CD4-positive, alpha-beta T cell treated with Interleukin-15 for 4 hours (primary cell): ENCODE results near the gene CWC15.
A peak's percentile ranks its signal among the peaks of the same experiment; 100 is the strongest.
"Not testable (repeated sequence)": the region's sequence is repeated elsewhere in the genome, so short reads cannot be mapped to it uniquely, and the experiment has no call there.

ENCODE experiments used
- DNase-seq: peaks from one replicate; pipeline ENCODE4 v3.0.0-alpha.2; 2020; ENCODE audit warnings: low spot score

The CWC15 gene

DNA sequence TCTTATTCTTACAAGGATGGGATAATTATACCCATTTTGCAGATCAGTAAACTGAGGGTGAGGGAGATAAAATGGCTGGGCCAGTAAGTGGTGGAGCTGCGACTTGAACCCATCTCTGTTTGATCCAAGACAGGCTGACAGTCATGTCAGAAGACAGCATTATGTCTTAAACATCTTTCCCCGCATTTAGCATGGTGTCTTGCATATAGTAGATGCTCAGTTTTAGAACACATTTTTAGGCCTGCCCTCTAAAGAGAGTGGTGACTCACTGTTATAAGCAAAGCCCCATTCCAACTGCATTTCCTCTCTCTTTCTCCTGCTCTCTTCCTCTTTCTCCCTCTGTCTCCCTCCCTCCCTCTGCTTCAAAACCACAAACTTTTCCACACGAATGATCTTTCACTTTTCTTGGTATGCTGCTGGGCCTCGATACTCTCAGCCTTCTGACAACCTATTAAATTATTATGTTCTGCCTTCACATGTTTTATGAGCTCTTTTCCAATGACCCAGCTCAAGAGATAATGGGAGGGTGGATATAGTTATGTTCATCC is 25.2 kb downstream of the CWC15 start:
- DNase-seq = no peak

DNA sequence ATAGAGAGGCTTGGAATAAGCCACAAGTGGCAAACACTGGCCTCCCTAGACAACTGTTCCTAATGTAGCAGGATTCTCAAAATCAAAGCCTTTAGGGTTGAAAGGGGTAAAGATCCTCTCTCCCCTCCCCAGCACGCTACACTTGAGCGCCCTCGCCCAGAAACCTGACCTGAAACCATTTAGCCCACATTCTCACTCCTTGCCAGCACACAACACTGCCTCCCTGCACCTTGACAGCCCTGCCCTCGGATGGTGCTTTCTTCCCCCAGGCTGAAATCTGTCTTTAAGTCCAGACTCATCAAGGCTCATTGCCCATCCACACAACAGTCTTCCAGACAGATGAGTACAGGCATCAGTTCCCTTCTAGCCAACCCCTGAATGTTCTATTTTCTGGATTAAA is 26.5 kb downstream of the CWC15 start:
- DNase-seq = no peak

DNA sequence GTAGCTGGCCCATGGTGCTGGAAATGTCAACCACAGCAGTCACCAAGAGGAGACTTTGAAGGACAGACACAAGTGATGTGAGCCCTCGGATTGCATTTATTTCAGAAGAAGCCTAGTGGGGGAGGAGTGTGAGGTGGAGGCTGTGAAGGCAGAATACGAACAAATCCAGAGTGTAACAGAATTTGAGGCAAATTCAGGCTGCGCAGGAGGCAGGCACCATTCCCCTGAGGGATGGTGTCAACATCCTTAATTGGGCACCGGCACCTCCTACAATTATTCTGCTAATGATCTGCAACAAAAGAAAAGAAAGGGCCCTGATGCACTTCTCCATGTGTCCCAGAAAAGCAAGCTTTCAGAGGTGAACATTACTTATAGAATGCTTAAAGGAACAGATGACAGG is 32.2 kb downstream of the CWC15 start:
- no peak for DNase-seq

DNA sequence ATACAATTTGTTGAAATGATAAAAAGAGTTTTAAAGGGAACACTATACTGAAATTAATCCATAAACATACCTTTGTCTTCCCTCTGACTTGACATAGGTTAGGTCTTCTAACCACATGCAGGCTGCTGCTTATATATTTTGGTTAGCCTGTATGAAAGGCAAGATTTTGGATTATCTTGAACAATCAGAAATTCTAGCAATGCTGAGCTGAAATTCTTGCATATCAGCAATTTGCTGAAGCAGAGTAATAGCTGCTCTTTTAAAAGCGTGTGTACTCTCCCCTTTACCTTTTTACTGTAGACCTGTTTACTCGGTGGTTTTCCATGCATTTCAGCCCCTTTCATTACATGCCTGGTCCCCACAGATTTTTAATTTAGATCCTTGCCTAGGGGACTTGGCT is 34.0 kb downstream of the CWC15 start:
- DNase-seq = no peak

DNA sequence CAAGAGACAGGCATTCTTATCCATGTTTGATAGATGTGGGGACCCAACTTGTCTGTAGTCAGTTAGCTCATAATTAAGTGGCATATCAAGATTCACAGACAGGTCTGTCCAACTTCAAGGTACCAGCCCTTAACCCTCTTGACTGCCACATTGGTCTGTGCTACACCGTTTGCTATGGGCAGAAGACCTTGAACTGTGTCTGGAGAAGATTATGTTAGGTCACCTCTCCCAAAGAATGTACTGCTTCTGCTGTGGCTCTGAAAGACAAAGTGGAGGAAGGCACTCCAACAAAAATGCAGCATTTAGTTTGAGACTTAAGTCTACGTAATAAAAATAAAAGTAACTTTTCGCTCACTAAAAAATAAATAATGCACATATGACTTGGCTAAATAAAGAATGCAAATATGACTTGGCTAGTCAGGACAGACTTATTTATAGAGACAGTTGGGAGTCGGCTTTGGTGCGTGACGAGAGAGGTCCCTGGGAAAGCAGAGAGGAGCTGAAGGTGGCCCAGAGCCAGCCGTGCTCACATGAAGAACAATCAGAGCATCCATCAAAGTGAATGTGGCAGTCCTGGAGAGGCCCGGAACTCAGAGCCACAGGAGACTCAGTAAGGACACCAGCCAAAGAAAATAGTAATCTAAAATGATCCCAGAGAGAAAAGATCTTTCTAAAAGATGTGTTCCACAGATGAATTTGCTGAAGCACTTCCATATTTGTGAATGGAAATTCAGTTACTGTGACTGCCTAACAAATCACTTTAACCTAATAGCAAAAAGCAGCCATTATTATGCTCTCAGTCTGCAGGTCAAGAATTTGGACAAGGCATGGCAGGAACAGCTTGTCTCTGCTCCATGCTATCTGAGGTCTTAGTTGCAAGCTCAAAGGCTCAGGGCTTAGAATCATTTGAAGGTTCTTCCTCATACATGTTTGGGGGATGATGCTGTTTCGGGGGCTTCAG is 35.0 kb downstream of the CWC15 start:
- no peak for DNase-seq

DNA sequence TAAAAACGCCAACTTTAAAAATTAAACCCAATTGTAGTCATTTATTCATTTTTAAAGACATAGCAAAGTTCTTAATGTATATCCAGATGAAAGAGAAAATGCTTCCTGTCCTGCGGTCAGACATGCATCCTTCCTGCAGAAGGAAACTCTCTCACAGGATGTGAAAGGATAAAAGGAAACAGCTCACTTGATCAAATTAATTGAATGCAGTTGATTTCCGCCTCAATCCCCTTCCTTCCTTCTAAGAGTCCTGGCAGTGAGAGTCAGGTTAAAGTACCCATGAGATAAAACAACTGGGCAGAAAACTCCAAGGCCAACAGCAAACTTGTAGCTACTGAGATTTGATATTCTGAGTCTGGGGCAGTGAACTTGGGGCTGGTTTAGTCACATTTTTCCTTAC is 38.5 kb downstream of the CWC15 start:
- DNase-seq = peak; percentile 12

DNA sequence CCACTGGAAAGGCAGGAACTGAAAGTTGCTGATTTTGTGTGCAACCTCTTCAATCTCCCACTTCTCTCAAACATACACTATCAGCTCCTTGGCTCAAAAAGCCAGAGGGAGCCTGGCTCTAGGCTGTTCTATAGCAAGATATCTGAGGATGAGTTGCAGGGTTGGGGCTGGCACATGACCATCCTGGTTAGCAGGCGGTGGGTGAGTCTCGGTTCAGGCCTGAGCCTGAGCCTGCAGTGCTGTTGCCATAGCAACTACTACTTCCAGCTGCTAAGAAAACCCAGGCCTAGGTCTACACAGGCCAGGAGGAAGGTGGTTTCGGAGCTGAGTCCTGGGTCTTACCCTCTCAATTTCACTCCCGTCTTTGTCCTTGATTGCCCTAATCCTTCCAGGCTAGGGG is 39.0 kb downstream of the CWC15 start:
- no peak for DNase-seq

DNA sequence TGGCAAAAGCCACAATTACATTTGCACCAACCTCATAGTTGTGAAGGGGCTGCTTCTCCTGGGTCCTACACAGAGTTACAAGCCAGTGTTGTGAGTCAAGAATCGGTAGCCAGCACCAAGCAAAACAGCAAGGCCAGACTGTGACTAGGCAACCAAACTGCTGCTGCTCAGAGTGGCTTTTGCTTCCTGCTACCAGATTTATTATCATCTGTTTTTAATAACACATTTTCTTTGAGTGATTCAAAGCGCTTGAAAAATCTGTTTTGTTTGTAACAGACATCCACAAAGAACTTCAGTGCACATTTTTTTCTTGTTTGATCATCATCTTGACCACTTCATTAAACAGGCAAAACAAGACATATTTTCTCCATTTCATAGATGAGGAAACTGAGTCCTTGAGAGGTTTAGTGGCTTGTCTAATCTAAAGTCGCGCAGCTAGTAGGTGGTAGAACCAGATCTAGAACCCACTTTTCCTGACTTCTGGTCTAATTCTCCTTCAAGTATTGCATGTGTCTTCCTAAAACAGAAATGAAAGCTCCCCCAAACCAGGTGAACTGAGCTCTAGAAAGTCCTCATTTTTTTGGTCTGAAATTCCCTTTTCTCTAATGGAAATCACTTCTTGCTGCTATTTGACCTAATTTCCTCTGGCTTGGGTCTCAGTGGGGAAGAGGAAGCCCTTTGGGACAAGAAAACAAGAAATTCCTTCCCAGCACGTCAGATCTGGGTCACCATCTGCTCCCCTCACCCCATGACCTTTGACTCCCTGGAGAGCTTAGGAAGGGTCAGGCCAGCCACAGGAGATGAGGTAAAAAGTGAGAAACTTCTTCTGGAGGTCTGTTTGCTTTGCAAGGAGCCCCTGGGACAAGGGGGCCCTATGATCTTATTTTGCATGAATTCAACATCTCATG is 39.9 kb downstream of the CWC15 start:
- no peak for DNase-seq

DNA sequence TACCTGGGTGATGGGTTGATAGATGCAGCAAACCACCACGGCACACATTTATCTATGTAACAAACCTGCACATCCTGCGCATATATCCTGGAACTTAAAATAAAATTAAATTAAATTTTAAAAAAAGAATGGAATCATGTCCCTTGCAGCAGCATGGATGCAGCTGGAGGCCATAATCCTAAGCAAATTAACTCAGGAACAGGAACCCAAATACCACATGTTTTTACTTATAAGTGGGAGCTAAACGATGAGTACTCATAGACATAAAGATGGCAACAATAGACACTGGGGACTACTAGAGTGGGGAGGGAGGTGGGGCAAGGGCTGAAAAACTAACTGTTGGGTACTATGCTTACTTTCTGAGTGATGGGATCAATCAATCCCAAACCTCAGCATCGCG is 40.9 kb downstream of the CWC15 start:
- no peak for DNase-seq

DNA sequence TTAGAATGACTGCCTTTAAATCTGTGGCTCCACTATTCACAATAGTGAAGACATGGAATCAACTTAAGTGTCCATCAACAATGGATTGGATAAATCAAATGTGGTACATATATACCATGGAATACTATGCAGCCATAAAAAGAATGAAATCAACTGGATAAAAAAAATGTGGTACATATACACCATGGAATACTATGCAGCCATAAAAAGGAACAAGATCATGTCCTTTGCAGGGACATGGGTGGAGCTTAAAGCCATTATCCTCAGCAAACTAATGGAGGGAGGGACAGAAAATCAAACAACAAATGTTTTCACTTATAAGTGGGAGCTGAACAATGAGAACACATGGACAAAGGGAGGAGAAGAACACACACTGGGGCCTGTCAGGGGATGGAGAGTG is 41.3 kb downstream of the CWC15 start:
- DNase-seq = not testable (repeated sequence)

DNA sequence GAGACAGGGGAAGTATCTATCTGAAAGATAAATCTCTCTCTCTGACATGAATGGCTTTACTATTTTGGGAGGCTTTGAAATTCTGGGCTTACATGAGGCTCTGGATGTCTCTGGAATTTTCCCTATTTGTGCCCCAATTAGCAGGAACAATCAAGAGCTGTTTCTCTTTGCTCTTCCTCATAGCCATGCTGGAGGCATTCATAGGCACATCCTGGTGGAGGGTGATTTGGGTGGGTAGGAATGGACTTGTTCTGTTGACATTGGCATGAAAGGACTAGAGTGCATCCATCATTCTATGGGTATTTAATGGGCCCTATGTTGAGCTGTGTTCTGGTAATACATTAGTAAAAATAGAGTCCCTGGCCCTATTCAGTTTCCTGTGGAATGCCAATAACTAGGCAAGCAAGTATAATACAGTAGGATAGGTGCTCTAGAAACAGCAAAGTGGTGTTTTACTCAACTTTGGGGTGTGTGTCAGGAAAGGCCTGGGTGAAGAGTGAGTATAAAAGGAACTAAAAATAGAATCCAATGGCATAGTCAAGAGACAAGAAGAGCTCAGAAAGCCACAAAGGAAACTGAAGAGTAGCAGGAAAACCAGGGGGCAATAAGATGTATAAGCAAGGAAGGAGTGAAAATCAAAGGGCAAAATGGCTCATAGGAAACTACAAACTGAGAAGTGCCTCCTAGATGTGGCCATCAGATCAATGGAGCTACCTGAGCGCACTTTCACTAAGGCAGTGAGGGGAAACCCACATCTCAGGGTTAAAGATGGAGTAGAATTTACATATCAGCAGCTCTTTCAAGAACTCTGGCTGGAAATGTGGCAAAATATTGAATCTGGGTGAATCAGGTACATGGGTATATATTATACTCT is 45.0 kb downstream of the CWC15 start:
- no peak for DNase-seq

DNA sequence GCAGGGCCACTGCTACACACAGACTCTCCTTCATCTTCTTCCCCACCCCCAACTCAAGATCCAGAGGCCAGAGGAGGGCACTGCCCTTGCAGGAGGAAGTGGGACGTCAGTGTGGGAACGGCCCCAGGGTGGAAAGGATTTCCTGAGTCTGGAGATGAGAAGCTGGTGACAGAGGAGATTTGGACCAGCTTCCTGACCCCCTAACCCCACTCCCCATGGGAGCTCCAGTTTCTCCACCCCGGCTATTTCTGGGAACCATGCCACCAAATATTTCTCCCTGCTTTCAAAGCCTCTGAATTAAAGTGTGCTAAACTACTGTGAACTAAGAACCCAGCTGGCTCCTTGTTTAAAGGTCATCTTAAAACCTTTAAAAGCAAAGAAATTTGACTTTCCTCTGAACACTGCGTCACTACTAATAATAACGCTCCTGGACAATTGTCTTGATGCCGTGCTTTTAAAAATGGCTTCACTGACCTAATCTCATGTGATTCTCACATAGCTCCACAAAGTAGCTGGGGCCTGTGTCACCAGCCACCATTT is 46.6 kb downstream of the CWC15 start:
- no peak for DNase-seq

DNA sequence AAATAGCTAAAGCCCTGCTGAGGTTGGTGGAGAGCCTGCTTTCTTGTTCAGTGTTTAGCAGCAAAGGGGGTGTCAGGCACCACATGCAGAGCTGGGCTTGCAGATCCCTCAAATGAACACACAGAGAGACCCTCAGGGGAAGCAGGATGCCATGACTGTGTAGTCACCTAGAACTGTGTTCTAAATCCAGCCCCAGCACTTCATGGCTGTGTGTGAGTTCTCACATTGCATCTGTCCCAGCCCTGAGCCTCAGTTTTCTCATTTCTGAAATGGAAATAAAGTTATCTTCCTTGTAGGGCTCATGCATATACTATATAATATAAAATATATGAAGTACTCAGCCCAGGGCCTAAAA is 47.1 kb downstream of the CWC15 start:
- no peak for DNase-seq

DNA sequence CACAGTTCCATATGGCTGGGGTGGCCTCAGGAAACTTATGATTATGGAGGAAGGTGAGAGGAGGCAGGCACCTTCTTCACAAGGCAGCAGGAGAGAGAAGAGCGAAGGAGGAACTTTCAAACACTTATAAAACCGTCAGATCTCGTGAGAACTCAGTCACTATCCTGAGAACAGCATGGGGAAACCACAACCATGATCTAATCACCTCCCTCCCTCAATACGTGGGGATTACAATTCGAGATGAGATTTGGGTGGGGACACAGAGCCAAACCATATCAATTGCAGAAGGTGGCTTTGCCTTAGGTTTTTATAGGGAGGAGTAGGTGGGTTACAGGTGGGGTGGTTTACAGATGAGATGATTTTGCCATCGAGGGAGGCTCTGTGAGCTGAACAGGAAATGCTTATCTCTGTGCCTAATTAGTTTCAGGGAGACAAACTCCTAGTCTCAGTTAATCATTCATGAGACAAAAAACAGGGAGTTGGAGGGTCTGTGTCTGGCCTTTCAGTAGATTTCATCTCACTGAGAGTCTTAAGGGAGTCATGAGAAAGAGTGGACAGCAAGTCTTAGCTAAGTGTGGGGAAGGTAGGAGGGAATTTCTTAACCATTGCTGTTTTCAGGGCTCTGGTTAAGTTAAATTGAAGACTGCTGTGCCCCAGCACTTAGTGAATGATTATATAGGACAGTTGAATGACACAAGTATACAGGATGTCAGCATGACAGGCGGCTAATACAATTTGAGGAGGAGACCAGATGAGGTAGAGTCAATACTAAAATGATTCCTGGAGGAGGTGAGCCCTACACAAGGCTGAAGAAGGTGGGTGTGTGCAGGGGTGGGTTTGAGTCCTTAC is 47.7 kb downstream of the CWC15 start:
- DNase-seq = no peak

DNA sequence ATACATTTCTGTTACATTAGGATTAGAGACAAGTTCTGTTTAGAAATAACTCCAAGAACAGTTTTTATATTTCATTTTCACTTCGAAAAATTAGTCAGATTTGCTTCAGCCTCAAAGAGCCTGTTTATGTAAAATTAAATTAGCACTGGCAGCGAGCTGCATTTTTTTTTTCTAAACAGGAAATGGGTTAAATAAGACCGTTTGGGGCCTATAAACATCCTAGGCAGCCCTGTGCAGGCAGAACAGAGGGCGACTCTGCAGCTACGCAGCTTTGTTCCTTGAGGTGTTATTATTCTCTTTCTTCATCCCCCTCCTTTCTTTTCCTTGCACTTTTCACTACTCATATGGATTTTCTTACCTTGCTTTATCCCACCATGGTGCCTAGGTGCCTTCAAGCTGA is 48.7 kb downstream of the CWC15 start:
- peak; percentile 18 for DNase-seq

DNA sequence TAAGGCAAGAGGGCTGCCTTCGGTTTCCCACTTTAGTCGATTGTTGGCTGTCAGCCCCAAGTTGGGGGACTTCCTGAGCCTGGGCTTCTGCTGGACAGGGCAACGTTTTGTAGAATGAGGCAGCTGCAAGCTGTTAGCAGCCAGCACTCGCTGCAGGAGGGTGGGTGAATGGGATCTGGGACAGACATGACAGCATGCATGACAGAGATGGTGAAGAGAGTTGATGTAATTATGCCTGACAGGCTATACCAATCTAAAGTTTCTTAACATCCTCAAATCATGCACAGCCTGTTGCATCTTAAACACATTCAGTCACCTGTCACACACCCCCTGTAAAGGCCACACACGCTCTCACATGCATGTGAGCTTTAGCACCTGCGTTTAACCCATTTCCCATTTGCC is 49.2 kb downstream of the CWC15 start:
- DNase-seq = no peak

DNA sequence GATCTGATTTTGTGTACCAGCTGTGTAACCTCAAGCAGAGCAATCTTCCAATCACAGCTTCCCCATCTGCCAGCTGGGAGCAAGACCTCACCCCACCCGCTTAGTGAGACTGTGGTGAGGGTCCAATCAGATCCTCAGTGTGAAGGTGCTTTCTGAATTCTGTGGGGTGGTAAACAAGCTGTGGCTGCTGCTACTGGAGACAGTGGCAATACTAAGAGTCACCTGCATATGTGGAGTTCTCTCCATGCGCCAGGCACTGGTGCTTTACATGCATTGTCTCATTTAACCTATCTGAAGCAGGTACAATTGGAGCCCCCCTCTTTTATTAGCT is 50.4 kb downstream of the CWC15 start:
- DNase-seq = no peak

DNA sequence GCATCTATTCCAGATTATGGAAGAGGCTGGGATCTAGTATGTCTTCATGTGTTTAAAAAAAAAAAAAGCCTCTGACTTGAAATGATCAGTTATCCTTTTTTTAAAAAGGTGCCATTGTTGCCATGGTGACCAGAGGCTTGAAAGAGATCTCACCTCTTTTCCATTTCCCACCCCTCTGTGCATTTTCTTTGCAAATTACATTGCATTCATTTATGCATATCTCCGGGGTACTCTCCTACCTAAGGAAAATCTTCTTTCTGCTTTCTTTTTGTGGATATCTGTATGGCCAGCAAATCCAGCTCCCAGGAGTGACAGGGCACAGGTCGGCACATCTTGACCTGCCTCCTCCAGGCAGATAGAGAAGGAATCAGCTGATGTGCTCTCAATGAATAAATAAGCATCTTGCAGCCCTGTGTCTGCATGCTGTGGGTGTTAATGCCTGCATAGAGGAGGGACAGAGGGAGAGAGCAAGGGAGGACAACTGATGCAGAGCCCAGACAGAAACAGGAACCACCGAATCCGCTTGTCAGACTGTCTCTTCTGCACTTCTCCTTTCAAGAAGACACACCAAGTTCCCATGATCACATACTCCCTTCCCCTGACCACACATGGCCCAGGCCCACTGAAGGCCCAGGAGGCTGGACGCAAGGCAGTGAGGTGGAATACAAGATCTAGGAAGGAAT is 50.9 kb downstream of the CWC15 start:
- no peak for DNase-seq

DNA sequence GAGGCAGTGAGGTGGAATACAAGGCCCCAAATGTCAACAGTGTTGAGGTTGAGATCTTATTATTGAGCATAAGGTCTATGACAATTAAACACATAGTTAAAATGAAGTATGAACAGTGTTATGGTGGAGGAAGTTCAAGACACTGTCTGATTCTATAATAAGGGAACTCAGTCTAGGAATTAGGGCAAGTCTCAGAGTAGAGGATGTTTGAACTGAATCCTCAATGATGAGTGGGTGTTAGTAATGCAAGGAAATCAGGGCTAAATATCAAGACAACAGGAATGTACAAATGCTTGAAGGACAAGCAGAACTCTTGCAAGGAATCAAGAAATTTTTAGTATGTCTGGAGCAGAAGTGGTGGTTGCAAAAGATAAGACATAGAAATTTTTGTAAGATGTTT is 53.0 kb downstream of the CWC15 start:
- no peak for DNase-seq

DNA sequence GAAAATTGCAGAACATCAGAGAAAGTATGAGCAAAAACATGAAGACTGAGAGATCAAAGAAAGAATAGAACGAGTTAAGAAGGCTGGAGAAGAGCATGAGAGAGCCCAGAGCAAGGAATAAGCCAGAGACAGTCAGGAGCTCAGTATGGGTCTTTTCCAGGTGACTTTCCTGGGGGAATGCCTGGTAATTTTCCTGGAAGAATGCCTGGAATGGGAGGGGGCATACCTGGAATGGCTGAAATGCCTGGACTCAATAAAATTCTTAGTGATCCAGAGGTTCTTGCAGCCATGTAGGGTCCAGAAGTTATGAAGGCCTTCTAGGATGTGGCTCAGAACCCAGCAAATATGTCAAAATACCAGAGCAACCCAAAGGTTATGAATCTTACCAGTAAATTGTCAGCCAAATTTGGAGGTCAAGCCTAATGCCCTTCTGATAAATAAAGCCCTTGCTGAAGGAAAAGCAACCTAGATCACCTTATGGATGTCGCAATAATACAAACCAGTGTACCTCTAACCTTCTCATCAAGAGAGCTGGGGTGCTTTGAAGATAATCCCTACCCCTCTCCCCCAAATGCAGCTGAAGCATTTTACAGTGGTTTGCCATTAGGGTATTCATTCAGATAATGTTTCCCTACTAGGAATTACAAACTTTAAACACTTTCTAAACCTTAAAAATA is 59.5 kb downstream of the CWC15 start:
- not testable (repeated sequence) for DNase-seq
